IMR-90 (cell line): ENCODE data around the gene SHISA8. TPM values are rescaled to one million over a fixed set of nuclear protein-coding genes. Genes with fewer than 3 reads are reported as not detected.

Source experiments
- ATAC-seq: fragments of 200-7000 bp; cut with Tn5 transposase; 2 replicates; pipeline ENCODE4 v1.9.1; 2020; ENCODE audit warnings: low read depth, mild to moderate bottlenecking, moderate library complexity
- BruUV-seq: library from RNA; stranded (reverse); fragments of 400-500 nt; replicated peaks from 2 replicates; lab custom pipeline; 2021; lab: Mats Ljungman, UMichigan
- CTCF ChIA-PET: fragments of 300-600 bp; formaldehyde crosslinking; extraction: SDS; loops from one replicate; lab custom pipeline; 2021; ENCODE audit warnings: antibody characterized with exemption; lab: Yijun Ruan, JAX
- POLR2A ChIA-PET: fragments of 300-600 bp; sonication (Branson Sonifier 250); formaldehyde crosslinking; loops from one replicate; lab custom pipeline; 2022; ENCODE audit warnings: antibody characterized with exemption; ENCODE audit not compliant: unreplicated experiment; lab: Charles Lee
- DNase-seq: peaks from one replicate; pipeline ENCODE4 v3.0.0; 2013
- H2AFZ ChIP-seq: replicated peaks from 2 replicates; pipeline ENCODE3; 2013; ENCODE audit warnings: low read length, mild to moderate bottlenecking; ENCODE audit not compliant: poor library complexity
- H2AK5ac ChIP-seq: 2 replicates; pipeline ENCODE4 v1.6.1; 2013; ENCODE audit warnings: low read depth, low read length, inconsistent platforms
- H2AK9ac ChIP-seq: replicated peaks from 2 replicates; pipeline ENCODE3; 2013; ENCODE audit warnings: mild to moderate bottlenecking, low read depth, low read length, moderate library complexity; ENCODE audit not compliant: poor library complexity
- H2BK120ac ChIP-seq: 2 replicates; pipeline ENCODE4 v1.6.1; 2013; ENCODE audit warnings: low read depth, low read length, inconsistent platforms
- H2BK15ac ChIP-seq: 3 replicates; pipeline ENCODE4 v1.6.1; 2013; ENCODE audit warnings: low read depth, low read length, inconsistent platforms
- H2BK20ac ChIP-seq: 2 replicates; pipeline ENCODE4 v1.6.1; 2013; ENCODE audit warnings: low read depth, mild to moderate bottlenecking, inconsistent platforms, low read length, moderate library complexity
- H2BK5ac ChIP-seq: 2 replicates; pipeline ENCODE4 v1.6.1; 2013; ENCODE audit warnings: mild to moderate bottlenecking, low read depth, low read length, inconsistent platforms; ENCODE audit not compliant: poor library complexity, severe bottlenecking
- H3K14ac ChIP-seq: replicated peaks from 2 replicates; pipeline ENCODE4 v1.6.1; 2013; ENCODE audit warnings: low read depth, low read length, inconsistent platforms
- H3K18ac ChIP-seq: 2 replicates; pipeline ENCODE4 v1.6.1; 2013; ENCODE audit warnings: low read depth, low read length, control low read depth
- H3K23ac ChIP-seq: 2 replicates; pipeline ENCODE4 v1.6.1; 2013; ENCODE audit warnings: low read depth, low read length, inconsistent platforms
- H3K27ac ChIP-seq: 2 replicates; pipeline ENCODE4 v1.5.1; 2013; ENCODE audit warnings: mild to moderate bottlenecking, control low read depth, low read length; ENCODE audit not compliant: insufficient read depth
- H3K27me3 ChIP-seq: 2 replicates; pipeline ENCODE4 v1.6.1; 2013; ENCODE audit warnings: low read length; ENCODE audit not compliant: control insufficient read depth, insufficient read depth
- H3K36me3 ChIP-seq: 2 replicates; pipeline ENCODE4 v1.6.1; 2013; ENCODE audit warnings: low read length, mixed read lengths; ENCODE audit not compliant: control insufficient read depth, insufficient read depth
- H3K4ac ChIP-seq: 2 replicates; pipeline ENCODE4 v1.6.1; 2013; ENCODE audit warnings: low read depth, low read length, inconsistent platforms
- H3K4me1 ChIP-seq: 2 replicates; pipeline ENCODE4 v1.6.1; 2013; ENCODE audit warnings: low read length, mixed read lengths; ENCODE audit not compliant: control insufficient read depth, insufficient read depth
- H3K4me2 ChIP-seq: 2 replicates; pipeline ENCODE4 v1.6.1; 2013; ENCODE audit warnings: low read depth, mild to moderate bottlenecking, control low read depth, low read length, moderate library complexity
- H3K4me3 ChIP-seq: 2 replicates; pipeline ENCODE4 v1.5.1; 2013; ENCODE audit warnings: low read depth, mild to moderate bottlenecking, control low read depth, low read length, moderate library complexity; ENCODE audit not compliant: insufficient read depth
- H3K56ac ChIP-seq: 2 replicates; pipeline ENCODE4 v1.6.1; 2013; ENCODE audit warnings: low read length, inconsistent platforms; ENCODE audit not compliant: insufficient read depth; ENCODE audit errors: extremely low read depth
- H3K79me1 ChIP-seq, 2 experiments: 2 replicates each; pipeline ENCODE4 v1.6.1; 2013; ENCODE audit warnings: low read length in 2 of 2, inconsistent platforms in 1 of 2, low read depth in 1 of 2
- H3K9ac ChIP-seq: 2 replicates; pipeline ENCODE4 v1.6.1; 2013; ENCODE audit warnings: low read depth, low read length, control low read depth
- H3K9me1 ChIP-seq: 2 replicates; pipeline ENCODE4 v1.6.1; 2013; ENCODE audit warnings: low read length, inconsistent platforms; ENCODE audit not compliant: insufficient read depth
- H3K9me3 ChIP-seq: 2 replicates; pipeline ENCODE4 v1.6.1; 2013; ENCODE audit warnings: low read length; ENCODE audit not compliant: control insufficient read depth, insufficient read depth
- H4K20me1 ChIP-seq: 2 replicates; pipeline ENCODE4 v1.6.1; 2013; ENCODE audit warnings: low read length, inconsistent platforms; ENCODE audit not compliant: insufficient read depth
- H4K5ac ChIP-seq: 2 replicates; pipeline ENCODE4 v1.6.1; 2013; ENCODE audit warnings: mild to moderate bottlenecking, low read depth, low read length, control low read depth
- H4K8ac ChIP-seq, 2 experiments: 2 replicates each; pipeline ENCODE4 v1.6.1; 2013; ENCODE audit warnings: low read depth in 2 of 2, low read length in 2 of 2, control low read depth in 1 of 2, inconsistent platforms in 1 of 2
- H4K91ac ChIP-seq: 2 replicates; pipeline ENCODE4 v1.6.1; 2013; ENCODE audit warnings: low read depth, low read length, inconsistent platforms; ENCODE audit not compliant: insufficient read depth
- FOS ChIP-seq: fragments of 150-350 bp; IDR thresholded peaks from 2 replicates; pipeline ENCODE4 v1.6.1; 2016; ENCODE audit warnings: low read depth, low read length
- MAFK ChIP-seq: IDR thresholded peaks from 2 replicates; pipeline ENCODE4 v1.6.1; 2012; ENCODE audit warnings: low read depth, low read length, improper control_type of control experiment
- MXI1 ChIP-seq: IDR thresholded peaks from 2 replicates; pipeline ENCODE4 v1.6.1; 2012; ENCODE audit warnings: low read depth, mild to moderate bottlenecking, low read length, moderate library complexity, borderline replicate concordance
- RAD21 ChIP-seq: IDR thresholded peaks from 2 replicates; pipeline ENCODE4 v1.6.1; 2012; ENCODE audit warnings: low read length, improper control_type of control experiment
- RCOR1 ChIP-seq: IDR thresholded peaks from 2 replicates; pipeline ENCODE4 v1.6.1; 2012; ENCODE audit warnings: mild to moderate bottlenecking, low read length, improper control_type of control experiment; ENCODE audit not compliant: insufficient replicate concordance
- RFX5 ChIP-seq: IDR thresholded peaks from 2 replicates; pipeline ENCODE4 v1.8.0; 2012; ENCODE audit warnings: low read depth, mild to moderate bottlenecking, low read length, moderate library complexity
- SMC3 ChIP-seq: fragments of 150-350 bp; IDR thresholded peaks from 2 replicates; pipeline ENCODE4 v1.6.1; 2016; ENCODE audit warnings: low read depth, mild to moderate bottlenecking, antibody characterized with exemption, low read length, moderate library complexity
- WGBS, 2 experiments: methylation state at CpG; one replicate each; pipeline versions ENCODE4 v1.1.5 to v1.1.7; 2013; ENCODE audit warnings: missing lambda C conversion rate in 2 of 2; ENCODE audit not compliant: insufficient read length in 1 of 2; ENCODE audit errors: extremely low coverage in 2 of 2; 5-methylcytosine and 5-hydroxymethylcytosine counted together
- dilution Hi-C: fragments of 300-500 bp; cut with HindIII; formaldehyde crosslinking; loops from one replicate; pipeline ENCODE4 v1.14.3; 2018; ENCODE audit warnings: low sequenced_read_pairs; ENCODE audit not compliant: unreplicated experiment
- in situ Hi-C: fragments of 300-500 bp; cut with MboI; formaldehyde crosslinking; loops from 3 replicates; pipeline ENCODE4 v1.14.3; 2019; ENCODE audit warnings: low sequenced_read_pairs, inconsistent platforms, mixed read lengths
- intact Hi-C: fragments of 100-400 bp; cut with micrococcal nuclease; formaldehyde crosslinking; loops from 2 replicates; pipeline ENCODE4 v1.10.0; 2022
- polyA plus RNA-seq, 3 experiments: library from polyadenylated mRNA; depleted of rRNA; stranded (reverse); fragments of >200 nt; gene quantifications; 2 replicates each; pipeline ENCODE4 v1.2.3, GENCODE V29; 2012; ENCODE audit warnings: low replicate concordance in 1 of 3
- total RNA-seq: library from RNA; depleted of rRNA; stranded (reverse); fragments of >200 nt; gene quantifications from 2 replicates; pipeline ENCODE4 v1.2.3, GENCODE V29; 2012
- TF ChIP-seq, protein P1 (sequence below): fragments of 150-350 bp; IDR thresholded peaks from 2 replicates; pipeline ENCODE4 v1.6.1; 2017; ENCODE audit warnings: mild to moderate bottlenecking, antibody characterized with exemption, low read length, low read depth
- TF ChIP-seq, protein P2 (sequence below): fragments of 150-350 bp; IDR thresholded peaks from 2 replicates; pipeline ENCODE4 v1.6.1; 2016; ENCODE audit warnings: low read depth, mild to moderate bottlenecking, low read length, moderate library complexity, borderline replicate concordance

SHISA8 gene
- total and polyA plus RNA-seq, 2 of the 4 experiments (the other 2 are of a cell fraction) = not detected

DNA sequence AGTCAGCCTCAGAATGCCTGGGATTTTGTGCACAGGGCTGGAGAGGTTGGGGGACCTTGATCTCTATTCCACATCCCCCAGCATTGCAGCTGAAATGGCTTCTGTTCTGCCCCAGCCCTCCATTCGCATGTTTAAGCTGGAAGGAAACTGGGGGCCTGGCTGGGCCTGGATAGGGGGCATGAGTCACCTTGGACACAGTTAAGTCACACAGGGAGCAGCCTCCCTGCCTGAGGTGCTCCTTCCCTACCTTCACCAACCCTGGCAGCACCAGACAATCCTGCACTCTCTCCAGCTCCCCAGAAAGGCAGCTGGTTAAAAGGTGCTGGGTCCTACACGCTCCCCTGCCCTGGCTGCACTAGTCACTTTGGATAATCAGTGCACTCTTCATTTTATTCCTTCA, 37.8 kb upstream of the SHISA8 start:
- no peaks in the 10 kb centered on the region for H3K79me1 ChIP-seq
- no peak overlapping the region for H3K56ac ChIP-seq
- H2AK5ac ChIP-seq = no peak overlapping the region
- no peak for ATAC-seq
- no peak overlapping the region for H2BK15ac ChIP-seq
- ChIA-PET POLR2A (no interaction called here), CTCF (no interaction called here)
- H4K20me1 ChIP-seq = no peaks in the 10 kb centered on the region; the same call in 1 of the 2 replicates
- BruUV-seq = no TSS peak
- DNase-seq = no peak
- no peak overlapping the region for H4K8ac ChIP-seq
- H3K14ac ChIP-seq = no peak overlapping the region
- no peaks in the 10 kb centered on the region for H3K9me1 ChIP-seq
- TF ChIP-seq, protein P1, sequence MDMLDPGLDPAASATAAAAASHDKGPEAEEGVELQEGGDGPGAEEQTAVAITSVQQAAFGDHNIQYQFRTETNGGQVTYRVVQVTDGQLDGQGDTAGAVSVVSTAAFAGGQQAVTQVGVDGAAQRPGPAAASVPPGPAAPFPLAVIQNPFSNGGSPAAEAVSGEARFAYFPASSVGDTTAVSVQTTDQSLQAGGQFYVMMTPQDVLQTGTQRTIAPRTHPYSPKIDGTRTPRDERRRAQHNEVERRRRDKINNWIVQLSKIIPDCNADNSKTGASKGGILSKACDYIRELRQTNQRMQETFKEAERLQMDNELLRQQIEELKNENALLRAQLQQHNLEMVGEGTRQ = no peak
- TF ChIP-seq MXI1 = no peak
- no peak for TF ChIP-seq RCOR1
- TF ChIP-seq, protein P2, sequence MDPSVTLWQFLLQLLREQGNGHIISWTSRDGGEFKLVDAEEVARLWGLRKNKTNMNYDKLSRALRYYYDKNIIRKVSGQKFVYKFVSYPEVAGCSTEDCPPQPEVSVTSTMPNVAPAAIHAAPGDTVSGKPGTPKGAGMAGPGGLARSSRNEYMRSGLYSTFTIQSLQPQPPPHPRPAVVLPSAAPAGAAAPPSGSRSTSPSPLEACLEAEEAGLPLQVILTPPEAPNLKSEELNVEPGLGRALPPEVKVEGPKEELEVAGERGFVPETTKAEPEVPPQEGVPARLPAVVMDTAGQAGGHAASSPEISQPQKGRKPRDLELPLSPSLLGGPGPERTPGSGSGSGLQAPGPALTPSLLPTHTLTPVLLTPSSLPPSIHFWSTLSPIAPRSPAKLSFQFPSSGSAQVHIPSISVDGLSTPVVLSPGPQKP = no peak
- TF ChIP-seq RFX5 = no peak
- TF ChIP-seq RAD21 = no peak
- TF ChIP-seq FOS = no peak
- no peak for TF ChIP-seq SMC3
- no peak for TF ChIP-seq MAFK
- no peak overlapping the region for H3K4me3 ChIP-seq
- H3K23ac ChIP-seq = no peak overlapping the region
- WGBS, 2 experiments = no CpG with 5 or more reads among the region's 2 CpGs
- H3K9ac ChIP-seq = no peak overlapping the region
- no peak overlapping the region for H3K27ac ChIP-seq
- no peak overlapping the region for H4K91ac ChIP-seq
- no peak overlapping the region for H2BK20ac ChIP-seq
- H2AK9ac ChIP-seq = no peak overlapping the region
- no peak overlapping the region for H2BK120ac ChIP-seq
- H3K4ac ChIP-seq = no peak overlapping the region
- H3K36me3 ChIP-seq = no peaks in the 10 kb centered on the region
- intact Hi-C loops = no loop called here
- H3K18ac ChIP-seq = no peak overlapping the region
- no peak overlapping the region for H2AFZ ChIP-seq
- H3K27me3 ChIP-seq = no peaks in the 10 kb centered on the region
- no peaks in the 10 kb centered on the region for H3K4me1 ChIP-seq
- no peak overlapping the region for H2BK5ac ChIP-seq
- dilution Hi-C loops = no loop called here
- no peak overlapping the region for H4K5ac ChIP-seq
- H3K9me3 ChIP-seq = no peaks in the 10 kb centered on the region
- H3K4me2 ChIP-seq = no peak overlapping the region
- in situ Hi-C loops = no loop called here
